ENCODE measurements around the gene MACROH2A2. TPM values are rescaled to one million over a fixed set of nuclear protein-coding genes. Genes with fewer than 3 reads are reported as not detected.

Gene MACROH2A2
- total and polyA plus RNA-seq, 2 of the 8 experiments (the other 6 are each of a cell fraction or from before 2014, with no cell fraction given): 7.9 to 9.3 TPM

GRCh38 chr10:70158113-70158512, 105.5 kb downstream of the MACROH2A2 start:
- DNase-seq (ENCODE audit: low read depth in 1 of 2, low spot score in 2 of 2) (no peak), FAIRE-seq (no peak)
- H3K79me1 ChIP-seq (ENCODE audit: low read depth, low read length): no peaks in the 10 kb centered on the region
- no peaks in the 10 kb centered on the region for H3K23me2 ChIP-seq (ENCODE audit: low read depth, low read length)
- no peak overlapping the region for H2AK5ac ChIP-seq (ENCODE audit: low read depth, low read length)
- H3K56ac ChIP-seq (replicated peaks; ENCODE audit: insufficient read length, low read depth, low read length): no peak overlapping the region
- WGBS, 2 experiments (ENCODE audit: extremely low coverage in 1 of 2, insufficient coverage in 1 of 2, insufficient read length in 1 of 2, insufficient replicate concordance in 2 of 2, low coverage in 1 of 2, low lambda C conversion rate in 2 of 2, missing lambda C conversion rate in 1 of 2): 93% methylated on average over 2 of the region's 2 CpGs; no CpG with 5 or more reads in 1 of the 2 experiments
- no peak overlapping the region for H2BK5ac ChIP-seq (ENCODE audit: low read depth, low read length)
- POLR2A ChIA-PET (ENCODE audit: partially characterized antibody): interaction anchor here (1.1 to 1.7 kb wide), 2 partner anchors 12 to 13 kb away, joined by 4 to 6 read pairs; partner anchors contain the start of genes SAR1A and TYSND1
- H3K36me3 ChIP-seq (ENCODE audit: control insufficient read depth in 2 of 4, insufficient read depth in 4 of 4, low read length in 3 of 4): peaks cover 2 to 57% (median 23%) of the 10 kb centered on the region in 4 experiments; a peak in 7 of 8 replicates
- H3K4ac ChIP-seq (replicated peaks; ENCODE audit: insufficient read length, low read depth, low read length): no peak overlapping the region
- H3K27ac ChIP-seq (ENCODE audit: low read depth, low read length): no peak overlapping the region
- H4K8ac ChIP-seq (ENCODE audit: extremely low read depth, insufficient read depth, low read length): no peak overlapping the region
- no peak overlapping the region for H4K5ac ChIP-seq (ENCODE audit: insufficient read length, low read depth, low read length)
- peaks cover 4 to 11% of the 10 kb centered on the region in 2 experiments for H4K20me1 ChIP-seq (replicated peaks in 1 of 2; ENCODE audit: control insufficient read depth in 1 of 2, insufficient read depth in 2 of 2, low read length in 2 of 2)
- no peak overlapping the region for H3K4me3 ChIP-seq (ENCODE audit: extremely low read depth in 1 of 4, insufficient read depth in 2 of 4, low read depth in 3 of 4, low read length in 4 of 4)
- no peak overlapping the region for H2BK15ac ChIP-seq (ENCODE audit: low read length)
- peaks cover under 1 to 27% of the 10 kb centered on the region in 2 experiments; a peak in 2 of 4 replicates for H3K79me2 ChIP-seq (ENCODE audit: control insufficient read depth in 1 of 2, insufficient read depth in 2 of 2, low read length in 2 of 2)
- H3K14ac ChIP-seq (ENCODE audit: insufficient read length): no peak overlapping the region
- CTCF ChIA-PET (ENCODE audit: partially characterized antibody): interaction anchor here (1.1 to 3.7 kb wide), 2 partner anchors 10 to 11 kb away, joined by 3 to 25 read pairs; partner anchors contain the start of gene TYSND1
- no peak overlapping the region for H3K4me2 ChIP-seq (ENCODE audit: insufficient read depth in 1 of 2, low read depth in 2 of 2, low read length in 2 of 2)
- H2AFZ ChIP-seq (ENCODE audit: low read length): no peak overlapping the region
- peaks cover 0 to 2% (median under 1%) of the 10 kb centered on the region in 4 experiments; a peak in 1 of 7 replicates for H3K4me1 ChIP-seq (replicated peaks in 1 of 4; ENCODE audit: control insufficient read depth in 3 of 4, insufficient read depth in 4 of 4, low read length in 3 of 4)
- no peak overlapping the region for H3K9ac ChIP-seq (replicated peaks in 1 of 4; ENCODE audit: extremely low read depth in 1 of 4, low read depth in 3 of 4, low read length in 3 of 4)
- no peak overlapping the region for H2BK12ac ChIP-seq (ENCODE audit: low read depth, low read length)
- H3K23ac ChIP-seq (ENCODE audit: insufficient read length): no peak overlapping the region
- no peaks in the 10 kb centered on the region for H3K9me3 ChIP-seq (ENCODE audit: insufficient read depth in 2 of 2, low read depth in 1 of 2, low read length in 1 of 2)
- H3K27me3 ChIP-seq (replicated peaks in 1 of 4; ENCODE audit: control insufficient read depth in 3 of 4, extremely low read depth in 1 of 4, insufficient read depth in 3 of 4, low read length in 3 of 4): no peaks in the 10 kb centered on the region
- no peak overlapping the region for H2BK120ac ChIP-seq (replicated peaks; ENCODE audit: low read depth, low read length)
- no peak overlapping the region for H3K18ac ChIP-seq (ENCODE audit: extremely low read depth, low read length)
- H2BK20ac ChIP-seq (ENCODE audit: low read length): no peak overlapping the region
- no peak overlapping the region for H4K91ac ChIP-seq (replicated peaks; ENCODE audit: insufficient read length, low read length)
- no peak for TF ChIP-seq TBP (IDR thresholded peaks at IDR 0.05; ENCODE audit: low read depth, low read length)
